GM21423 (cell line): ENCODE data around the gene GATA2.

Experiments
- ATAC-seq: cut with Tn5 transposase; IDR thresholded peaks from one replicate; pipeline ENCODE4 v1.9.1; 2021; ENCODE audit warnings: mild to moderate bottlenecking, moderate library complexity; ENCODE audit not compliant: unreplicated experiment

The GATA2 gene

DNA sequence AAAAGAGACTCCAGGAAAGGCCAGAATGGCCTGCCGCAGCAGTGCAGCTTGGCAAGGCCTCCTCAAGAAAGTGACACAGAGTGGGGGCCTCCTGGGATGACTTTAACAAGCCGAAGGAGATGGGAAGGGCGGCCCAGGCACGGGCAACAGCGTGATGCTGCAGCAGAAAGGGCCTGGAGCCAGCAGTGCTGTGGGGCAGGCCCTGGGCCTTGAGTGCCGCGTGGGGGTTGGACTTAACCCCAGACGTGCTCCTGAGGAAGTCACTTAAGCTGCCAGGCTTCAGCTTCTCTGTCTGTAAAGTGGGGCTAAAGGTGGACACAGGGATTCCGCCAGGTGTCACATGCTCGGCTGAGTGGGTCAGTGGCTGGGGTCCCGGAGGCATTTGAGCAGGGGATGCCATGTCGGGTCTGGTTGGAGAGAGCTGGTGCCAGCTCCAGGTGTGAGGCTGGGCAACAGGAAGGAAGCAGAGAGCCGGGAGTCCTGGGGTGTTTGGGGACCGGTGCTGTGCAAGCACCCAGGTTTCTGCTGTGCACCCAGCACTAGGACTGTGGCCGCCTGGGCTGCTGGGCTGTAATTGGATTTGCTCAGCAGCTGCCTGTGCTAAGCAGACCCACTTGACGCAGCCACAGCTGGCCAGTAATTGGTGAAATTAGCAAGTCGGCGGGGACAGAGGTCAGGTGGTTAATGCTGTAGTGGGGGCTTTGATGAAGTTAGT is 34.1 kb downstream of the GATA2 start:
- no peak for ATAC-seq

DNA sequence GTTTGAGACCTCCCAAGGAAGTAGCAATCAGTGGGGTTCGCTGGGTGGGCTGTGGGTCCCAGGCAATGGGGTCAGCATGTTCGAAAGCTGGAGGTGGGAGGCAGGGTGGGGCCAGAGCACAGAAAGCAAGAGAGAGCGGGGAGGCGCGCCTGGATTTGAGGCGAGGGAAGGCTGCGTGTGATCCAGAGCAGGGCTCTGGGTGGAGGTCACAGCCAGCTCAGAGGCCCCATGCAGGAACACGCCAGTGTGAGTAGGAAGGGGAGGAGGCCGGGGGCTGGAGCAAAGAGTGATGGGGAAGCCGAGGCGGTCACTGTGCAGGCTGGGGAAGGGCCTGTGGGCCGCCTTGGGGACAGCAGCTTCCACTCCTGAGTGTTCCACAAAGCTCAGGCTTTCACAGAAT is 35.1 kb downstream of the GATA2 start:
- ATAC-seq = no peak

DNA sequence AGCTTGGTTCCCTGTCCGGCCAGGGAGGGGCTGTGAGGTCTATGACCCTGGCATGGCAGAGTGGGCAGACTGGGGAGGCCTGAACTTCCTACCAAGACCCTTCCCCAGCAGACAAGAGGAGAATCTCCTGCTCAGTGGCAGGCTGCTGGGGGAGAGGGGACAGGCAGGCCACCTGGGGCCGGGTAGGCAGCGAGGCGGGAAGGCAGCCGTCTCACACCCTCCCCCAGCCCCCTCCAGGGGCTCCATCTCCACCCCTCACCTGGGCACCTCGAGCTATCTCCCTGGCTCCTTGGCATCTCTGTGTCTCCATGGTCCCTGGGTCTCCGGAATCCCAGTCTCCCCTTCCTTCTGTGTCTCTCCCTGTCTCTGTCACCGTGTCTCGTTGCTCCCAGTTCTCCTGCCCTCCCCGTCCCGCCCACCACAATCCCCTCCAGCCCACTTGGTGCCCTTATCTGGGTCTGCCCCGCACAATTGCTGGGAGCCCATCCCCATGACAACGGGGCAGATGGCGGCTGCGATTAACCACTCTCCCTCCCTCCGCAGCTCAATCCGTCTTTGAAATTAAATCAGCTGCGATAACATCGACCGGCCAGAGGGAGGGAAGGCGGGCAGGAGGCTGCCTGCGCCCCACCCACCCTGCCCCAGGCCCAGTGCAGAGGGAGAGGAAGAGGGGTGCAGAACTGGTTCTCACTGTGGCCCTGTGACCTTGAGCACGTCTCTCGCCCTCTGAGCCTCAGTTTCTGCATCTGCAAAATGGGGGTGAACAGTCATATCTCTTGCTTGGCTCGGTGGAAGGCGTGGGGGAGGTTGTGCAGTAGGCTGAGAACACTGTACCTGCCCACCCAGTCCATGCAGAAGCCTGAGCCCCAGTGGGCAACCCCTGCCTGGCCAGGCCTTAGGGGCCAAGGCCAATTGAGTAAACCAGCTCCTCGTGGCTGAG is 36.0 kb downstream of the GATA2 start:
- no peak for ATAC-seq

DNA sequence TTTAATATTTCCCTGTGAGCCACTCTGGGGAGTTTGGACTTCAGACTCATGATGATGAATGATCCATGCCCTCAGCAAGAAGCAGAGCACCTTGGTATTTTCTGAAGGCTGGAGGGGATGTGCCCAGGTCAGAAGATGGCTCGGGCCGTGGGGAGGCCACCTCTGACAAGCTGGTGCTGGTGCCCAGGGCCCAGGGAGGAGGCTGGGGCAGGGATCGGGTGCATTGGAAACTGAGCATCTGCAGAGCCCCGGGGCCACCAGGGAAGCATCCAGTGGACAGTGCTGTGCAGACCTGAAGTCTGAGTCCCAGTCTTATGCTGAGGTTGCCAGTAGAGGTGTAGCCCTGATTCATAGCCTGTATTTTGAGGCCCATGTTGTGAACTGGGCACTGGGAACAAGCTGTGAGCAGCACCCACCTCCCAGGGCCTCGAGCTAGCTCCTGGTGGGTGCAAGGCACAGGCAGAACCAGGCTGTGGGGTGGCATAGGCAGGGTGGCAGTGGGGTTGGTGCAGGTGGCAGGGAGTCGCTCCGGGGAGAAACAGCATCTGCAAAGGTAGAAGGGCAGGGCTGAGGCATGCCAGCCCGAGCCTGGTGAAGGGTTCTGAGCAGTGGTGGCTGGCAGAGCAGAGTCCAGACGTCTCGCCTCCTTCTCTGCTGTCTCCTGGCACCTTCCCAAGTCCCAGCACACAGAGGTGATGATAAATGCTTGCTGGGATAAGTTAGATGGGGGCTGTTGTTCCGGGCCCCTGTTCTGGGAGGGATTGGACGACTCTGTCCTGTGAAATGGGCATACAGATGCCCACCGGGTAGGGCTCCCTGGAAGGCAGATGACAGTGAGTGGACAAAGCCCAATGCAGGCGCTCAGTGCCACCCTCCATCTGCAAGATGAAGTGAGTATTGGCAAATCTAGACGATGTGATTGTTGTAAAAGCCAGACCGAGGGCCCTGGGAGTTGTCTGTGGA is 36.9 kb downstream of the GATA2 start:
- no peak for ATAC-seq

DNA sequence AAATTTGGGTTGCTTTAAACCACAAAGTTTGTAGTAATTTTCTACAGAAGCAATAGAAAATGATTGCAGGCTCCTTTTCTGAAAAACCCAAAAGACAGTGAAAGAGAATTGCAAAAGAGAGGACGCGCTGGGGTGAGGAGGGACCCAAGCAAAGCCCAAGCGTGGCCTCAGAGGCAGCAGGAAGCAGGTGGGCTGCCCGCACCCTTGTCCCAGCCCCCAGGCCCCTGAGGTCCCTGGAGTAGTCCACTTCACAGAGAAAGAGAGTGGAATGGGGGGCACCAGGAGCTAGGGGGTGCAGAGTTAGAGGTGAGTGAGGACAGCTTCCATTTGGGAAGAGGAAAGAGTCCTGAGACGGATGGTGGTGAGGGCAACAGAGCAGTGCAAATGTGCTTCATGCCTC is 37.9 kb downstream of the GATA2 start:
- ATAC-seq = no peak

DNA sequence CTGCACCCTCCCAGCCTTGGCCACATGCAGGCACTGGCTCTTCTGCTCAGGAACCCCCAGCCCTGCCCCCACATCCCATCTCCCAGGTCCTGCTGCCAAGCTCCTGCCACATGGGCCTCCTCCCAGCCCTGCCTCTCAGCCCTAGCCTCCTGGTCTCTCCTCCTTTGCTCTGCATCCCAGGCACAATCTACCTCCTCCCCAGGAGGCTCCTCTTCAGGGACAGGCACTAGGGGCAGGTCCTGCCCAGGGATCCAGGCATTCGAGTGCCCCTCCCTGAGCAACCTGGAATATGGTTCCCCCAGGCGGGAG is 38.7 kb downstream of the GATA2 start:
- no peak for ATAC-seq

DNA sequence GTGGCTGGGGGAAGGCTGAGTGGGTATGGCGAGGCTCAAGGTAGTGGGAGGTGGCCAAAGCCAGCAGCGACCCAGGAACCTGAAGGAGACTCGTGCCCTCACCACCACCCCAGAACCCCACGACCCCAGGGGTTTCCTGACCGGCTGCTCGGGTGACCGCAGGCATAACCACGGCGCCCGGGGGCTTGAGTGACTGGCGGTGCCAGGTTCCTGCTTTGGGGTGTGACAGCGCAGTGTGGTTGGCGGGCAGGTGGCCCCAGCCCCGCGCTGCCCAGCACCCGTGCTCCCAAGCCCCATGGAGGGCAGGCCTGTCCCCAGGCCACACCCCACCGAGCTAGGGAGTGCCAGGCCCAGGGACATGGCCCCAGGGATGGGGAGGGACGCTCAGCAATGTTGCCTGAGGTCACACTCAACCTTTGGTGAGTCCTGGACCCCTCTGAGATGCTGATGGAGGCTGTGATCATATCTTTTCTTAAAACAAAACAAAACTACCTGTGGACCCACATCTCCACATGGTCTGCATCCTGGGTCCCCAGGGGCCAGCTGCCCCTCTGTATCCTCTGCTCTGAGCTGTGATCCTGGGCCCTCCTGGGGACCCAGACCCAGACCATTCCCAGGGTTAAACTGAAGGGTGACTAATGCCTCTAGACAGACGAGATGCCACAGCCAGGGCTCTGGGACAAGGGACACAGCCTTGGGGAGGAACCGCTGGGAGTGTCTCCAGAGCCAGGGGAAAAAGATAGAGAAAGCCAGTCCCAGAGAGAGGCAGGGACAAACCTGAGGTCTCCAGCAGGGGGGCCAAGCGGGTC is 39.3 kb downstream of the GATA2 start:
- ATAC-seq = no peak

- no peak for ATAC-seq
Measured at GRCh38 chr3:128452678-128453275, 40.2 kb downstream of the GATA2 start.

DNA sequence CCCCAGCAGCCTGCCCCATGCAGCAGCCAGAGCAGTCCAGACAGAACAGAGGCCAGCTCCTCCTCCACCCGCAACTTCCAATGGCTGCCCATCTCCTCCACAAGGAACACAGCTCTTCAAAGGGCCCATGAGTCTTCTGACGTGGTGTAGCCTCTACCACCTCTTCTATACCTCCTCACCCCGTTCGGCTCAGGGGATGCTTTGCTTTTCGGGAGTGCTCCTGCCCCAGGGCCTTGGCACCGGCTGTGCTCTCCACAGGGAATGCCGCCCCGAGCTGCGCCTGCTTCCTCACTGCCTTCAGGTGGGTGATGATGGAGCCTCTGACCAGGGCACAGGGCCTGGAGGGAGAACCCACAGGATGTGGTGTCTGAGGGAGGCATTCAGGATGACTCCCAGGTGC is 40.9 kb downstream of the GATA2 start:
- ATAC-seq = no peak

- ATAC-seq = no peak
Measured at GRCh38 chr3:128449111-128449638, 43.8 kb downstream of the GATA2 start.

DNA sequence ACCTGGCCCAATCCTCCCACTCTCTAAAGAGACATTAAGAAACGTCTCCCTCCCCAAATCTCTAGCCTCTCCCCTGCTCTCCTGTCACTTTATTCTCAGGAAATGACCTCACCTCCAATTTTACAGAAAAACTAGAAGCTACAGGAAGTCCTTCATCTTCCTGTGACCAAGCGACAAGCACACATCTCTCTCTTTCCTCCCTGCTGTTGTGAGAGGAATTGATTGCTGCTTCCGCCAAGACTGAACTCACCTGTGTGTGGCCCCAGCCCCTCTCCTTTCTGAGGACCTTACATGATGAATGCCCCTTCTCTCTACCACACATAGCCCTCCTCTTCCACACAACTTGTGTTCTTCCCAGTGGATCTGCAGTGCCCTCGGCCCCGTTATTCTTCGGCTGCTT is 44.5 kb downstream of the GATA2 start:
- ATAC-seq = no peak

GRCh38 chr3:128447561-128448013 is 45.4 kb downstream of the GATA2 start:
- ATAC-seq = no peak

- ATAC-seq = no peak
Measured at GRCh38 chr3:128446821-128447220, 46.2 kb downstream of the GATA2 start.

DNA sequence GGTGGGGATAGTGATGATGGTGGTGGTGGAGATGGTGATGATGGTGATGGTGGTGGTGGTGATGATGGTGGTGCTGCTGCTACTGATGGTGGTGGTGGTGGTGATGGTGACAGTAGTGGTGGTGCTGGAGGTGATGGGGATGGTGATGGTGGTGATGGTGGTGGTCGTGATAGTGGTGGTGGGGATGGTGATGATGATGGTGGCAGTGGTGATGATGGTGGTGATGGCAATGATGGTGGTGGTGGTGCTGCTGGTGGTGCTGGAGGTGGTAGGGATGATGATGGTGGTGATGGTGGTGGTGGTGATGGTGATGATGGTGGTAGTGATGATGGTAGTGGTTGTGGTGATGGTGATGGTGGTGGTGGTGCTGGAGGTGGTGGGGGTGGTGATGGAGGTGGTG is 47.6 kb downstream of the GATA2 start:
- no peak for ATAC-seq

DNA sequence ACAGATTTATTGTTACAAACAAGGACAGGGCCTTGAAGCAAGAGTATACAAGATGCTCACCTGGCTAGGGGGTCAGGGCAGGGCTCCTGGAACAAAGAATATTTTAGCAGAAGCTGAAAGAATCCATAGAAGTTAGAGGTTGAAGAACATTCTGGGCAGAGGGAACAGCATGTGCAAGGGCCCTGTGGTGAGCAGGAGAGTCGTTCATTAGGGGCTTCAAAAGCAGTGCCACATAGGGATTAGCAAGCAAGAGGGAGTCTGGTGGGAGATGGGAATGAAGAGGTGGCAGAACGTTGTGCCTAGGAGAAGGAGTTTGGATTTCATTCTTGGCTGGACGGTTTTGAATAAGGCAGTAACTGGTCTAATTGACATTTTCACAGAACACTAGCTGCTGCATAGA is 49.2 kb downstream of the GATA2 start:
- ATAC-seq = no peak

DNA sequence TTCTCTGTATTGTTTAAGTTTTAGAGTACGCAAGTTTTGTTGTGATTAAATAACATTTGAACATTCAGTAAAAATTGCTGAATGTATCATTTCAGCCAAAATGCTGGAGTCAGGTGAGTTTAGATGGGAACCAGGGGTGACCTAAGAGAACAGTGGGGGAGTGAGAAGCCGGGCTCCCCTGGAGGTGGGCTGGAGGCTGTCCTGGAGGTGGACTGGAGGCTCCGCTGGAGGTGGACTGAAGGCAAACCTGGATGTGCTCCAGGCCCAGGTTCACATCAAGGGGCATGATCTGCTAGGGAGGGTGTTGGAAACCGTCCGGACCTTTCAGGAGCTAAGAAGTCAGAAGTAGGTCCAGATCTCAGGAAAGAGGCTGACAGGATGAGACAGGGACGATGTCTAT is 50.1 kb downstream of the GATA2 start:
- no peak for ATAC-seq

DNA sequence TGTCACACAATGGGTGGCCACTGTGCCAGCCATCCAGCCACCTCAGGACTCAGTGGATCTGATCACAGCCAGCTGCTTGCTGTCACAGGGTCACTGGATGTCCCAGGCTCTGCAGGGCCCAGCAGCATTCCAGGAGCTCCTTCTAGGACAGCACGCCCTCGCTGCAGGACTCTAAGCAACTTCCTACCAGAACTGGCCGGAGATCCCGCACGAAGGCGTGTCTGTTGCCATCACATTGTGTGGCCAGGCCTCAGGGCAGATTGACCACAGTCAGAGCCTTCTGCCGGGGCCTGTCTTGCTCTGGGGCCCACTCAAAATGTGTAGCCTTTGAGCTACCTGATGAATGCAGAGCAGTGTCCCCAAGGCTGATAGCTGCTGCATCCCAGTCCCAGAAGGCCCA is 50.9 kb downstream of the GATA2 start:
- no peak for ATAC-seq

DNA sequence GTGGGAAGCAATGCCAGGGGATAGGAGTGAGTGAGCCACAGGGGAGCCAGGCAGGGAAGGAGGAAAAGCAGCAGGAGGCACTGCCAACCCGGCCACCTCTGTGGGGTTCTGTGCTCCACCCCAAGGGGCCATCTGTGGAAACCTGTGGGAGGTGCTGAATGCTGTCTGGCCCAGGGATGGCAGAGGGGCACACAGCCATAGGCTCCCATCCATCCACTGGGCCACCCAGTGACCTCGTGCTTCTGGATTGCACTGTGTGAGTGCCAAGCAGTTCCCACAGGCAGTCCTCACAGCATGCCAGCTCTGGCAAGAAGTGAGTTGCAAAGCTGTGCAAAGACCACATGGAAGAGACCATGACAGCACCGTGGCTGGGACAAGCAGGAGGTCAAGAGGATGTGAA is 53.8 kb downstream of the GATA2 start:
- no peak for ATAC-seq

DNA sequence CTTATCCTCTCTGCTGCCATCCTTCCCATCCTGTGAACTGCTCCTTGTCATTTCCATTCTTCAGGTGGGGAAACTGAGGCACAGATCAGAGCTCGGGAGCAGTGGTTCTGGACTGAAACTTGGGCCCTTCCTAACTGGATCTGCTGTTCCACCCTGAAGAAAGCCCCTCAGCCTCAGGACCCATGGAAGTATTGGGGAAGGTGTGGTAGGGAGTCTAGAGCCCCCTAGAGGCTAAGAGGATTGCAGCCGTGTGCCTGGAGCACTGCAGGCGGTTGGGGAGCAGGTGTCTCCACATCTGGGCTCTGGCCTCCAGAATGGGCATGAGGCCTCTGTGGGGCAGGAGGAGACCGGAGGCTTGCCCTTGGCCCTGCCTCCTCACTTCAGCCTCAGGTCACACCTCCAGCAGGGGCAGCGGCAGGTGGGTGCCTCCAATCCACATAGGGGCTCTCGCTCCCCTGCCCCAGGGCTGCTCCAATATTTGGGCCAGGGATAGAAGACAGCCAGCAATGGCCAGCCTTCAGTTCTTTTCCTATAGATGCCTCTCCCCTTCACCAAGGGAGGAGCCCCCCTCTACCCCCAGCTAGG is 54.4 kb downstream of the GATA2 start:
- ATAC-seq = no peak
